ENCODE data around the gene SCN4A. TPM values are rescaled to one million over a fixed set of nuclear protein-coding genes. Genes with fewer than 3 reads are reported as not detected.
"Not testable (repeated sequence)": the region's sequence is repeated elsewhere in the genome, so short reads cannot be mapped to it uniquely, and the experiment has no call there.

The SCN4A gene
- total RNA-seq, 2 experiments from 2014 or later = 0.08 to 0.13 TPM

DNA sequence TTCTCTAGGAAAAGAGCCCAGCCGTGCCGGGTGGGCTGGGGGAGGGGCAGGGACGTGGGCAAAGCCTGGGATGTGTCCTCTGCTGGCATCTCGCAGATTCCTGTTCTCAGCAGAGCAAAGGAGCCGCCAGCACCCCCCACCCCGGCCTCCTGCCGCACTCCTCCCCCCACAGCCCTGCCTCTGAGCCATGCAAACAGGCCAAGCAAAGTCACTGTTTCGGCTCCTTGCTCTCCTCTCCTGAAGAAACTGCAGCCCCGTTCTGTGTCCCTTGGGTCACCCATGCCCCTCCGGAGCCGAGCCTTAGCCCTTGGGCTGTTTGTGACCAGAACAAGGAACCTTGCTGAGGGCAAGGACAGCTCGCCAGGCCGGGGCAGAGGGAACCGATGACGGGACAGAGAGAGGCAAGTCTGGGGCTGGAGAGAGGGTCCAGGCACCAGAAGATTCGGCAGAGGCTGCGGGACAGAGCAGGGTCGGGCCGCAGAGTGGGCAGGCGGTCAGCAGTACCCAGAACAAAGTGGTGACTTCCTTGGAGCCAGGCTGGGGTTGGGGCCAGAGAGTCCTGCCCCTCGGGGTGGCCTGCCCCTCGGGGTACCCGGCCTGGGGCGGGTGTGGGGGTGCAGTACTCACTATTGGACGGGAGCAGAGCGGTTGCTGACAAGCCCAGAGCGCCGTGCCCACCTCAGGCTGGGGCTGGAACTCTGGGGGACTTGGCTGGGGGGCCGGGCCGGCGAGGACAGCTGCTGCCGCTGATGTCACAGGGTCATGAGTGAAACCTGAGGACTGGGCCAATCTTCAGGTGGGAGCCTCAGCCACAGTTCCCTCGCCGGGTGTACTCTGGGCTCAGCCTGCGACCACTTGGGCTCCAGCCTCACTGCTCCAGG lies 16.3 kb upstream of the SCN4A start:
- H3K4me1 Mint-ChIP-seq = peaks cover 72% of the 10 kb centered on the region
- H3K27ac Mint-ChIP-seq = no peak overlapping the region
- ChIA-PET POLR2A (interaction anchor here (1.1 to 3.5 kb wide), 4 partner anchors 9 to 38 kb away, joined by 3 to 18 read pairs (median 4); partner anchors contain the start of genes ICAM2 and PRR29), CTCF (interaction anchor here (0.6 to 2.1 kb wide), 4 partner anchors 36 to 70 kb away, joined by 4 to 32 read pairs (median 9); partner anchors contain the start of gene GH1)
- H3K4me3 Mint-ChIP-seq = no peak overlapping the region
- H3K27me3 Mint-ChIP-seq = peaks cover 2% of the 10 kb centered on the region
- H3K36me3 Mint-ChIP-seq (ENCODE audit: low read depth) = peaks cover 2% of the 10 kb centered on the region
- H3K9me3 Mint-ChIP-seq = no peaks in the 10 kb centered on the region
- DNase-seq = no peak

DNA sequence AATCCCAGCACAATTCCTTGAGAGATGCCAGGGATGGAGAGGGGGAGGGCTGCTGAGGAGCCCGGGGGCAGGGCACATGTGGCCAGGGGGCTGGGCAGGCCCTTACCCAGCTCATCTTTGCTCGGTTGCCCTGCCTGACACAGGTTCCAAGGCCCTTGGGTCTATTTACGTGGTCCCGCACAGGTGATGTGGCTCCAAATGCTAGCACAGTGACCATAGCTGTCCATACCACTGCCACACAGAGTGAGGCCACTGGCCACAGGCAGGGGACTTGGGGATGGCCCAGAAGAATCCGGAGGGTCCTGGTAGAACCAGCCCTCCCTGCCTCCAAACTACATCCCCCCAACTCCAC lies 15.4 kb upstream of the SCN4A start:
- Mint-ChIP-seq H3K36me3 (ENCODE audit: low read depth) (peaks cover under 1% of the 10 kb centered on the region), H3K4me3 (no peak overlapping the region), H3K27me3 (peaks cover 2% of the 10 kb centered on the region), H3K9me3 (no peaks in the 10 kb centered on the region), H3K4me1 (peaks cover 65% of the 10 kb centered on the region), H3K27ac (no peak overlapping the region)
- no peak for DNase-seq
- ChIA-PET CTCF (interaction anchor here (1.6 to 3.2 kb wide), 2 partner anchors 42 to 69 kb away, joined by 5 to 21 read pairs; no protein-coding TSS in a partner anchor), POLR2A (interaction anchor here (0.9 to 1.4 kb wide), 2 partner anchors 10 to 157 kb away, joined by 3 read pairs; partner anchors contain the start of gene PRR29)

- ChIA-PET CTCF (interaction anchor here (0.5 to 3.2 kb wide), 4 partner anchors 41 to 139 kb away, joined by 3 to 21 read pairs (median 4); no protein-coding TSS in a partner anchor), POLR2A (interaction anchor here (0.7 to 3.9 kb wide), 6 partner anchors 9 to 158 kb away, joined by 3 to 22 read pairs (median 4); partner anchors contain the start of gene PRR29)
- Mint-ChIP-seq H3K4me3 (no peak overlapping the region), H3K9me3 (peaks cover 4% of the 10 kb centered on the region), H3K27me3 (peaks cover 2% of the 10 kb centered on the region), H3K36me3 (ENCODE audit: low read depth) (peaks cover 6% of the 10 kb centered on the region), H3K27ac (no peak overlapping the region), H3K4me1 (peaks cover 60% of the 10 kb centered on the region)
- DNase-seq = no peak
Observed at GRCh38 chr17:63987221-63988126, 14.8 kb upstream of the SCN4A start.

DNA sequence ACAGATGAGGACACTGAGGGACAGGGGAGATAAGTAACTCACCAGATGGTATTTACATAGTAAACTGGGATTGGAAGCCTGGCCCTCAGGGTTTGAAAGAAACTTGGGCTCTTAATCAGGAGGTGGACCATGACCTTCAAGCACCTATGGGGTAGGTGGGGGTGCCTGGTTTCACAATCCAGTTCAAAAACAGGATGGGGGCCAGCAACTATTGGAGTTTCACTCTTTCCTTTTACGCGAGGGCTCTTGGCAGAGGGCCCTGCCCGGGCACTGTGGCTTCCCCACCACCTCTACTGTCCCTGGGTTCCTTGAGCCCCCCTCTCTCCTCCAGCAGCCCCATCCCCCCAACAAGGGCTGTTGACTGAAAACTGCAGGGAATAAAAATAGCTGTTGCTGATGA lies 14.1 kb upstream of the SCN4A start:
- ChIA-PET CTCF (interaction anchor here (0.5 to 3.2 kb wide), 8 partner anchors 33 to 147 kb away, joined by 3 to 24 read pairs (median 8); partner anchors contain the start of genes GH1 and ICAM2), POLR2A (interaction anchor here (0.7 to 3.9 kb wide), 7 partner anchors 10 to 159 kb away, joined by 3 to 22 read pairs (median 10); partner anchors contain the start of genes ICAM2 and PRR29)
- no peak for DNase-seq
- Mint-ChIP-seq H3K36me3 (ENCODE audit: low read depth) (peaks cover 6% of the 10 kb centered on the region), H3K4me3 (no peak overlapping the region), H3K27me3 (peaks cover 2% of the 10 kb centered on the region), H3K9me3 (peaks cover 8% of the 10 kb centered on the region), H3K4me1 (peaks cover 54% of the 10 kb centered on the region), H3K27ac (peak overlapping the region; percentile 47)

- POLR2A ChIA-PET = interaction anchor here (0.8 to 3.9 kb wide), 15 partner anchors 8 to 160 kb away, joined by 3 to 22 read pairs (median 6); partner anchors contain the start of genes CD79B, GH1, ICAM2 and PRR29
- Mint-ChIP-seq H3K9me3 (peaks cover 10% of the 10 kb centered on the region), H3K27me3 (no peaks in the 10 kb centered on the region), H3K4me3 (no peak overlapping the region), H3K4me1 (peaks cover 43% of the 10 kb centered on the region), H3K27ac (peak overlapping the region; percentile 85), H3K36me3 (ENCODE audit: low read depth) (peaks cover 6% of the 10 kb centered on the region)
- CTCF ChIA-PET = interaction anchor here (0.8 to 3.2 kb wide), 16 partner anchors 8 to 160 kb away, joined by 3 to 24 read pairs (median 5); partner anchors contain the start of genes GH1 and ICAM2
- no peak for DNase-seq
Observed at GRCh38 chr17:63985387-63986140, 12.8 kb upstream of the SCN4A start.

DNA sequence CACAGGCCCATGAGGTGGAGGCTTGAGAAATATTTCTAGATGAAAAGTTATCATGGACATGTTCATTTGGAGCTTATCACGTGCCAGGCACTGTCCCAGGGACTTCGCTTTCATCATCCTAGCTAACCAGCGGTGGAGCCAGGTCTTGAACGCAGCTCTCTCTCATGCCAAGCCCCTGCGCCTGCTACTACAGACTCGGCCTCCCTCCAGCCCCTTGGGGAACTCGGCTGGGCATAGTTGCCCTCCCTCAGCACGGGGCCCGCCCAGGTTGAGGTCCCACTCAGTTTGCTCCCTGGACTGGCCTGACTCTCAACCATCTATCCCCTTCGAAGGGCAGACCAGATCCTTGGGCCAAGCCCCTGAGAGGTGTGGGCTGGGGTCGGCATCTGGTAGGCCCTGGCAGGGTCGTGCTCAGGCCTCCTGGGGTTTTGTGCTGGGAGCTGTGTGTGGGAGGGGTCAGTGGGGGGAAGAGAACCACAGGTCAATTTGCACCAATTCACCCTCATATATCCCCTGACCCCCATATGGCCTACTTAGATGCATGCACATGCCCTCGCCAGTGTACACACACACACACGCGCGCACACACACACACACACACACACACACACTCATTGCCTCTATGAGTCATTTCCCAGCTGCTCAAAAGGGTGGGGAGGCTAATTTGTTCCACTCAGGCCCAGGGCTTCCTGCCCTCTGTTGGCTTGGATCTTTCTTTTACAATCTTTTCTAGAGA lies 12.1 kb upstream of the SCN4A start:
- no peaks in the 10 kb centered on the region for H3K27me3 Mint-ChIP-seq
- CTCF ChIA-PET = interaction anchor here (0.9 to 3.2 kb wide), 13 partner anchors 9 to 161 kb away, joined by 3 to 24 read pairs (median 6); partner anchors contain the start of genes GH1, ICAM2 and PRR29
- peaks cover 6% of the 10 kb centered on the region for H3K36me3 Mint-ChIP-seq (ENCODE audit: low read depth)
- peaks cover 35% of the 10 kb centered on the region for H3K4me1 Mint-ChIP-seq
- POLR2A ChIA-PET = interaction anchor here (0.8 to 3.9 kb wide), 15 partner anchors 9 to 161 kb away, joined by 3 to 22 read pairs (median 6); partner anchors contain the start of genes CD79B, GH1, ICAM2 and PRR29
- H3K9me3 Mint-ChIP-seq = peaks cover 10% of the 10 kb centered on the region
- peak overlapping the region; percentile 85 for H3K27ac Mint-ChIP-seq
- no peak overlapping the region for H3K4me3 Mint-ChIP-seq
- DNase-seq = peak; percentile 79

GRCh38 chr17:63984236-63984635 lies 11.5 kb upstream of the SCN4A start:
- H3K9me3 Mint-ChIP-seq = peaks cover 10% of the 10 kb centered on the region
- H3K27ac Mint-ChIP-seq = no peak overlapping the region
- no peaks in the 10 kb centered on the region for H3K27me3 Mint-ChIP-seq
- ChIA-PET CTCF (interaction anchor here (0.9 to 2.9 kb wide), 7 partner anchors 10 to 162 kb away, joined by 3 to 24 read pairs (median 6); partner anchors contain the start of genes GH1 and PRR29), POLR2A (interaction anchor here (0.6 to 3.9 kb wide), 8 partner anchors 13 to 162 kb away, joined by 3 to 22 read pairs (median 6); partner anchors contain the start of genes CD79B, GH1, ICAM2 and PRR29)
- DNase-seq = no peak
- H3K4me1 Mint-ChIP-seq = peaks cover 31% of the 10 kb centered on the region
- no peak overlapping the region for H3K4me3 Mint-ChIP-seq
- peaks cover 6% of the 10 kb centered on the region for H3K36me3 Mint-ChIP-seq (ENCODE audit: low read depth)

DNA sequence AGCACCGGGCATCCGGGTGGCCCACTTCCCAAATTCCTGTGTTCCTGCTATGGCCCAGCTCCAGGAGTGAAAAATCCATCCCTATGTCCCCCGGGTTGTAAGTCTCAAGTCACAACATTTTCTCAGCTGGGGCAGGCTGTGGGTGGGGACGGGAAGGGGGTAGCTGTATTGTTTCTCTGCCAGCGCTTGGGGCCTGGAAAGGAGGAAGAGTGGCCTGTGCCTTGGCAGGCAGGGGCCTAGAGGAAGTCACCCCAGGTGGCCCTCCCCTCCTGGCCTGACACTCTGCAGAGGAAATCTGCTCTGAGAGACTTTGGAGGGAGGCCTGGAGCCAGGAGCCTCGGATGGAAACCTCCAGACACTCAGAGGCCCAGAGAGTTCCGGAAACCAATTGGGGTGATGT lies 10.6 kb upstream of the SCN4A start:
- no peaks in the 10 kb centered on the region for H3K27me3 Mint-ChIP-seq

DNA sequence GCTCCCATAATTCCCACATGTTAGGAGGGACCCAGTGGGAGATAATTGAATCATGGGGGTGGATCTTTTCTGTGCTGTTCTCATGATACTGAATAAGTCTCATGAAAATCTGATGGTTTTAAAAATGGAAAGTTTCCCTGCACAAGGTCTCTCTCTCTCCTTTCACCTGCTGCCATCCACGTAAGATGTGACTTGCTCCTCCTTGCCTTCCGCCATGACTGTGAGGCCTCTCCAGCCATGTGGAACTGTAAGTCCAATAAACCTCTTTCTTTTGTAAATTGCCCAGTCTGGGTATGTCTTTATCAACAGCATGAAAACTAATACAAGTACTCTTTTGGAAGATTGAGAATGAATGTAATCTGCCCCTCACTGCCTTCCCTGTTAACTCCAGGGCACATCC lies 9.9 kb upstream of the SCN4A start:
- Mint-ChIP-seq H3K9me3 (peaks cover 10% of the 10 kb centered on the region), H3K4me1 (peaks cover 30% of the 10 kb centered on the region)
- CTCF ChIA-PET; H3K27ac Mint-ChIP-seq; DNase-seq; H3K27me3 Mint-ChIP-seq; H3K4me3 Mint-ChIP-seq; H3K36me3 Mint-ChIP-seq (ENCODE audit: low read depth): not testable (repeated sequence)
- POLR2A ChIA-PET = interaction anchor here (0.9 to 1.4 kb wide), 2 partner anchors 11 to 42 kb away, joined by 3 to 5 read pairs; no protein-coding TSS in a partner anchor

More for the DNA sequence above, 10.6 kb upstream of the SCN4A start:
- Mint-ChIP-seq H3K27ac (no peak overlapping the region), H3K9me3 (peaks cover 10% of the 10 kb centered on the region), H3K4me1 (peaks cover 31% of the 10 kb centered on the region), H3K4me3 (no peak overlapping the region), H3K36me3 (ENCODE audit: low read depth) (peaks cover 6% of the 10 kb centered on the region)
- no peak for DNase-seq
- CTCF ChIA-PET = no interaction called here
- POLR2A ChIA-PET = interaction anchor here (0.9 to 1.4 kb wide), 2 partner anchors 11 to 41 kb away, joined by 3 to 5 read pairs; no protein-coding TSS in a partner anchor

DNA sequence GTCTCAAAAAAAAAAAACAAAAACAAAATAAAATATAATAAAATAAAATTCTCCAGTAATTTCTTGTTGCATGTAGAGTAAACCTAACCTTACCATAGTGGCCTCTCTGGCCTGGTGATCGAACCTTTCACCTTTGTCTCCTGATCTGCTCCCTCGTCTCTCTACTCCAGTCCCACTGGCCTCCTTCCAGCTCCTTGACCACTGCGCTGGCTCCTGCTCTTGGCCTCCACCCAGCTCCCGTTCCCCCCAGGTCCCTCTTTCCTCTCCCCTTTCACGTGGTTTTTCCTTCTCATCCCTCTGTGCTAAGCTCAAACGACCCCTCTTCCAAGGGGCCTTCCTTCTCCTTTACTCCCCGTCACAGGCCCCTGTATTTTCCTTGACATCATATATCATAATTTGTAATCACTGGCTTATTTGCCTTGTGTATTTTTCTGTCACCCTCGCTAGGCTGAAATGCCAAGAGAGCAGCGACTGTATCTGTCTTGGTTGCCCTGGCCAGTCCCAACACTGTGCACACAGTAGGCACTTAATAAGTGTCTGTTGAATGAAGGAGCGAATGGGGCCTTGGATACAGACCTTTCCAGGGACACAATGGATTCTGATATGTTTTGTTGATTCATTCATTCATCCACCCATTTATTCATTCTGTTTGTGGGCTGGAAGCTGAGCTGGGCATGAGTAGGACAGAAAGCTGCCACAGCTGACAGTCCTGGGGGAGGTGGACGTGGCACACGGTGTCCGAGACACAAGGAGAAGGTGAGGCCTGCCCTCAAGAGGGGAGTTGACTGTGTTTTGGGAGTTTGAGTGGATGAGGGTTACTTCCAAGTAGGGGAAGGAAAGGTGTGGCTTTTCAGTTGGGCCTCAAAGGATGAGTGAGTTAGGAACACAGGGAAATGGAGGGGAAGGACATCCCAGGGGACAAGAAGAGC lies 5.8 kb upstream of the SCN4A start:
- peaks cover 10% of the 10 kb centered on the region for H3K27me3 Mint-ChIP-seq
- peaks cover 10% of the 10 kb centered on the region for H3K9me3 Mint-ChIP-seq
- no peak overlapping the region for H3K27ac Mint-ChIP-seq
- peaks cover 16% of the 10 kb centered on the region for H3K4me1 Mint-ChIP-seq
- ChIA-PET POLR2A (interaction anchor here (1.1 to 1.6 kb wide), 3 partner anchors 11 to 38 kb away, joined by 3 to 5 read pairs (median 4); no protein-coding TSS in a partner anchor), CTCF (interaction anchor here (0.9 kb wide), 1 partner anchor 51 kb away, joined by 3 read pairs; no protein-coding TSS in a partner anchor)
- H3K4me3 Mint-ChIP-seq = no peak overlapping the region
- DNase-seq = no peak
- peaks cover 6% of the 10 kb centered on the region for H3K36me3 Mint-ChIP-seq (ENCODE audit: low read depth)
